Muscle layer of colon (tissue), 2 donors: ENCODE measurements around the gene TTLL1.
A peak's percentile ranks its signal among the peaks of the same experiment; 100 is the strongest.

Experiments used
- H3K27ac ChIP-seq: one replicate; pipeline ENCODE4 v1.7.0; 2013; ENCODE audit warnings: low read depth, mild to moderate bottlenecking, low read length, moderate library complexity
- H3K27me3 ChIP-seq, 2 donors: one replicate each; pipeline ENCODE4 v1.7.0; 2013; ENCODE audit warnings: low read length in 2 of 2, mild to moderate bottlenecking in 2 of 2; ENCODE audit not compliant: insufficient read depth in 2 of 2, control insufficient read depth in 1 of 2
- H3K36me3 ChIP-seq: one replicate; pipeline ENCODE4 v1.7.0; 2013; ENCODE audit warnings: mild to moderate bottlenecking, low read length; ENCODE audit not compliant: insufficient read depth
- H3K4me1 ChIP-seq: one replicate; pipeline ENCODE4 v1.7.0; 2013; ENCODE audit warnings: mild to moderate bottlenecking, low read length; ENCODE audit not compliant: insufficient read depth
- H3K4me3 ChIP-seq, 2 donors: one replicate each; pipeline ENCODE4 v1.7.0; 2013; ENCODE audit warnings: low read length in 2 of 2, low read depth in 1 of 2, mild to moderate bottlenecking in 1 of 2, moderate library complexity in 1 of 2
- H3K9ac ChIP-seq: one replicate; pipeline ENCODE4 v1.7.0; 2013; ENCODE audit warnings: low read length
- H3K9me3 ChIP-seq: one replicate; pipeline ENCODE4 v1.7.0; 2013; ENCODE audit warnings: mild to moderate bottlenecking, low read length
- donor health status: abdominal sarcoma.
- donor health status: Adenocarcinoma of cecum.

TTLL1 gene

GRCh38 chr22:43127166-43127908 is 38.1 kb upstream of the TTLL1 start:
- no peak overlapping the region for H3K9ac ChIP-seq
- no peak overlapping the region for H3K27ac ChIP-seq
- H3K27me3 ChIP-seq: peaks cover 0 to 4% of the 10 kb centered on the region in 2 donors
- no peaks in the 10 kb centered on the region for H3K4me1 ChIP-seq
- H3K36me3 ChIP-seq: peaks cover 4% of the 10 kb centered on the region
- H3K4me3 ChIP-seq: no peak overlapping the region
- no peaks in the 10 kb centered on the region for H3K9me3 ChIP-seq

GRCh38 chr22:43126501-43127165 is 37.4 kb upstream of the TTLL1 start:
- Histone ChIP-seq H3K4me1 (no peaks in the 10 kb centered on the region), H3K9ac (no peak overlapping the region), H3K27ac (no peak overlapping the region), H3K36me3 (no peaks in the 10 kb centered on the region), H3K9me3 (no peaks in the 10 kb centered on the region), H3K27me3 (peaks cover 0 to 4% of the 10 kb centered on the region in 2 donors), H3K4me3 (no peak overlapping the region)

- Histone ChIP-seq H3K9me3 (no peaks in the 10 kb centered on the region), H3K4me3 (no peak overlapping the region), H3K27me3 (peaks cover 0 to 4% of the 10 kb centered on the region in 2 donors), H3K36me3 (no peaks in the 10 kb centered on the region), H3K4me1 (no peaks in the 10 kb centered on the region), H3K27ac (no peak overlapping the region), H3K9ac (no peak overlapping the region)
Observed at GRCh38 chr22:43118953-43119458, 29.8 kb upstream of the TTLL1 start.

- no peak overlapping the region for H3K9ac ChIP-seq
- peaks cover 0 to 11% of the 10 kb centered on the region in 2 donors for H3K27me3 ChIP-seq
Observed at GRCh38 chr22:43118024-43118849, 29.0 kb upstream of the TTLL1 start.

GRCh38 chr22:43116932-43117331 is 27.7 kb upstream of the TTLL1 start:
- no peak overlapping the region for H3K4me3 ChIP-seq
- H3K4me1 ChIP-seq: no peaks in the 10 kb centered on the region
- no peak overlapping the region for H3K27ac ChIP-seq
- no peak overlapping the region for H3K9ac ChIP-seq
- H3K27me3 ChIP-seq: peaks cover 11 to 23% of the 10 kb centered on the region in 2 donors
- no peaks in the 10 kb centered on the region for H3K36me3 ChIP-seq
- H3K9me3 ChIP-seq: no peaks in the 10 kb centered on the region

More at GRCh38 chr22:43118024-43118849, 29.0 kb upstream of the TTLL1 start:
- H3K36me3 ChIP-seq: no peaks in the 10 kb centered on the region
- H3K27ac ChIP-seq: no peak overlapping the region
- H3K9me3 ChIP-seq: no peaks in the 10 kb centered on the region
- H3K4me3 ChIP-seq: no peak overlapping the region
- H3K4me1 ChIP-seq: no peaks in the 10 kb centered on the region

GRCh38 chr22:43114958-43115357 is 25.8 kb upstream of the TTLL1 start:
- Histone ChIP-seq H3K4me3 (no peak overlapping the region), H3K4me1 (peaks cover 10% of the 10 kb centered on the region), H3K9me3 (no peaks in the 10 kb centered on the region), H3K27ac (no peak overlapping the region), H3K27me3 (peaks cover 19 to 42% of the 10 kb centered on the region in 2 donors), H3K36me3 (no peaks in the 10 kb centered on the region), H3K9ac (no peak overlapping the region)

GRCh38 chr22:43113526-43114251 is 24.5 kb upstream of the TTLL1 start:
- no peak overlapping the region for H3K27ac ChIP-seq

GRCh38 chr22:43110927-43111623 is 21.9 kb upstream of the TTLL1 start:
- Histone ChIP-seq H3K9me3 (no peaks in the 10 kb centered on the region), H3K4me1 (peaks cover 11% of the 10 kb centered on the region), H3K36me3 (no peaks in the 10 kb centered on the region), H3K27me3 (peaks cover 19 to 44% of the 10 kb centered on the region in 2 donors), H3K9ac (no peak overlapping the region), H3K4me3 (peak overlapping the region; percentile 47), H3K27ac (no peak overlapping the region)

More at GRCh38 chr22:43113526-43114251, 24.5 kb upstream of the TTLL1 start:
- Histone ChIP-seq H3K36me3 (no peaks in the 10 kb centered on the region), H3K9me3 (no peaks in the 10 kb centered on the region), H3K9ac (no peak overlapping the region), H3K4me3 (no peak overlapping the region), H3K4me1 (peaks cover 11% of the 10 kb centered on the region), H3K27me3 (peaks cover 19 to 44% of the 10 kb centered on the region in 2 donors)

- Histone ChIP-seq H3K27me3 (peaks cover 19 to 44% of the 10 kb centered on the region in 2 donors), H3K27ac (no peak within 1 kb of the TSS), H3K9ac (no peak within 1 kb of the TSS)
Observed at GRCh38 chr22:43110444-43110926, 21.3 kb upstream of the TTLL1 start, which contains the start of gene BIK. Gene BIK, plus strand, starts transcription at chr22:43110750. Its CDS starts 13,273 bp downstream, at chr22:43124023.

GRCh38 chr22:43109921-43110443 is 20.8 kb upstream of the TTLL1 start:
- Histone ChIP-seq H3K4me3 (peak overlapping the region; percentile 38), H3K9ac (no peak overlapping the region), H3K27ac (no peak overlapping the region), H3K27me3 (peaks cover 19 to 40% of the 10 kb centered on the region in 2 donors), H3K9me3 (no peaks in the 10 kb centered on the region), H3K36me3 (no peaks in the 10 kb centered on the region), H3K4me1 (peaks cover 11% of the 10 kb centered on the region)

More at GRCh38 chr22:43110444-43110926, 21.3 kb upstream of the TTLL1 start, which contains the start of gene BIK:
- peaks cover 11% of the 10 kb centered on the region for H3K4me1 ChIP-seq
- no peaks in the 10 kb centered on the region for H3K36me3 ChIP-seq
- H3K9me3 ChIP-seq: no peaks in the 10 kb centered on the region
- H3K4me3 ChIP-seq: peak within 1 kb of the TSS; percentile 47
